HG02981 (cell line): ENCODE data around the gene HLCS.

ENCODE experiments used
- ATAC-seq: cut with Tn5 transposase; IDR thresholded peaks from one replicate; pipeline ENCODE4 v1.9.1; 2021; ENCODE audit warnings: mild to moderate bottlenecking, moderate library complexity; ENCODE audit not compliant: unreplicated experiment

HLCS gene

DNA sequence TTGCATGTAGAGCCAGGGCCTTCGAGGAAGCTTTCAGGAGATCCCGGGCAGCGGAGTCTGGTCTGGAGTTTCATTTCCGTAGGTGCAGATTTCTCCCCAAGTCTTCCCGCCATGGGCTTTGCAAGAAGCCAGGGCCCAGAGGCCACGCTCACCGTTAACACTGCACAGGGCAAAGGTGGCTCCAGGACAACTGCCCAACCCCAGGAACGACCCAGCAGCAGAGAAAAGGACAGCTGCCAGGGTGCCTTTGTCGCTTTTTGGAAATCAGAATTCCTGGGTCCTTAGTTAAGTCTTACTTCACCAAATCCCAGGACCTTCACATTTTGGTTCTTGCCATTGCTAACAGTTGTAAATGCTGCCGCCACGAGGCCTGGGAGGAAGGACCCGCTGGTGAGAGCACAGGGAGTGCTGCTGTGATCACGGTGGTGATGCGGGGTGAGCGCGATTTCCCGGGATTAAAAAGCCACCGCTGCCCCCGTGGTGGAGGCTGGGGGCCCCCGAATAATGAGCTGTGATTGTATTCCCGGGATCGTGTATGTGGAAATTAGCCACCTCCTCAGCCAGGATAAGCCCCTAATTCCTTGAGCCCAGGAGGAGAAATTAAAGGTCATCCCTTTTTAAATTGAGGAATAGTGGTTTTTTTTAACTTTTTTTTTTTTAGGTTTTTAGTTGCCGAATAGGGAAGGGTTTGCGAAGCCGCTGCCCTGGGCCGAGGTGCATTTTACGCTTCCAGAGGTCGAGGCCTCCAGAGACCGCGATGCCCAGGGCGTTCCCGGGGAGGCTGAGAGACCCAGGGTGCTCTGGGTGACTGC, 259.3 kb downstream of the HLCS start:
- no peak for ATAC-seq

DNA sequence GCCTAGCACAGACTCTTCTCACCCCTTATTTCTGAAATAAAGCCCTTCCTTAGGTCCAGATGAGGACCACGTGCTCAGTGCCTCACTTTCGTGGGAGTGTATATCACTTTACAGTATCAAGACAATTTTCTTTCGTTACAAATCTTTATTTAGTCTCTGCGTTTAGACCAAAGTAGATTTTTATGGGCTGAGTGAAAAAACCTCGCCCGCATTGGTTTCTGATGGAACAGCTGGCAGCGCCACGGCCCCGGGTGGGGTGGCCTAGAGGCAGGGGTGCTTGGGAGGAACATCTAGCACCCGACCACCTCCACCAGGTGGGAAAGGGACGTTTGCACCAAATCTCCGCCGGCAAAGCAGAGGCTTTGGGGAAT, 260.0 kb downstream of the HLCS start:
- ATAC-seq, result no peak

DNA sequence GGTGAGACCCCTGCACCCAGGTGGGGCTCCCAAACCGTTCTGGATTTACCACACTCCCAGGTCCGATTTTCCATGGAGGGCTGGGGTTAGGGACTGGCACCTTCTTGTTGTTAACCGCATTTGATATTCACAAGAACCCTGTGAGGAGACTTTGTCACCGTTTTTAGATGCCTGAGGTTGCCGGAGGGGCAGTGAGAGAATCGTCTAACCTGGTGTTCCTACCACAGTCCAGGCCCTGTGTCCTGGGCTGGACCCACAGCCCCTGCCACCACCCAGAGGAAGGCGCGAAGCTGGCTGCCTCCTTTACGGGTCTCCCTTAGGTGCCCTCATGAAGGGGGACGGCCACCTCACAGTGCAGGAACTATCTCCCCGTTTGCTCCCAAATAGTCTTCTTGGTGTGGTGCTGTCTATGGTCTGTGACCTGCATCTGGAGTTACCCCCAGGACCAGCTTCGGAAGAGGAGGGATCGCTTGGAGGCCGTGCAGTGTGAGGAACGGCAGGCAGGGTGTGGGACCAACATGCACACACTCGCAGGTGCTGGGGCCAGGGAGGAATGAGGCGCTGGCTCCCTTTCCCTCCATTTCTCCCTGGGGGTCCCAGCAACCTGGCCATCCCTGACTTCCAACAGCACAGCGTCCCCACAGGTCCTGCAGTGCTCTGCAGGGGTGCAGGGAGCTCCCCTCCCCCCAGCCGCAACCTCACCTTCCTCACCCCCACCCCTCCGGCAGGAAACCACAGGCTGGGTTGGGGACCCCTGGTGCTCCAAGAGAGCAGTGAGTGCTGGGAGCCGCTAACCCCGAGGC, 260.6 kb downstream of the HLCS start:
- no peak for ATAC-seq

GRCh38 chr21:36704958-36705678, 261.4 kb downstream of the HLCS start:
- ATAC-seq, result no peak

- no peak for ATAC-seq
Observed at GRCh38 chr21:36704281-36704957, 262.1 kb downstream of the HLCS start.

DNA sequence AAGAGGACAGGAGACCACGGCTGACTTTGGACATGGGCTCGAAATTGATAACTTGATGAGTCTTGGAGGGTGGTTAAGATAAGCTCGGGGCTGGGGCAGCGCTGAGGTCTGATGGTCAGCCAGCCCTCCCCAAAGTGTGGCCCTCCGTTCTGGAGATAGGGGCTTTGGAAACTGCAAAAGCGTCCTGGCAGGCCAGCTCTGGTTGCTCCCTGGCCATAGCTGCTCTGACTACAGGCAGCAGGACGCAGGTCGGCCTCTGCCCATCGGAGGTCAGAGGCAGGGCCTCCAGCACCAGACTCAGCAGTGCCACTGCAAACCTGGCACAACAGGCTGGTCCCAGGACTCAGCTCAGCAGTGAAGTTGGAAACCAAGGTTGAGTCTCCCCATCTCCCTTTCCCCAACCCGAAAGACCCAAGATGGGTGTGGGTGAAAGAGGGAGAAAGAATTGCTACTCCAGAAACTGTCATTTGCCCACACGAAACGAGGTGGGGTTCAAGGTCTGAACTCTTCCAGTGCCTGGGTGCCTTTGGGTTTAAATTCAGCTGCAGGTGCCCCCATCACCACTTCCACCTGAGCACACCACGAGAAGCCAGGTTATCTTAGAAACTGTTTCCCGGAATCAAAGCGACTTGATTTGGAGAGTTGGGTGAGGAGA, 262.7 kb downstream of the HLCS start:
- ATAC-seq, result no peak

- no peak for ATAC-seq
Observed at GRCh38 chr21:36703123-36703522, 263.3 kb downstream of the HLCS start.

DNA sequence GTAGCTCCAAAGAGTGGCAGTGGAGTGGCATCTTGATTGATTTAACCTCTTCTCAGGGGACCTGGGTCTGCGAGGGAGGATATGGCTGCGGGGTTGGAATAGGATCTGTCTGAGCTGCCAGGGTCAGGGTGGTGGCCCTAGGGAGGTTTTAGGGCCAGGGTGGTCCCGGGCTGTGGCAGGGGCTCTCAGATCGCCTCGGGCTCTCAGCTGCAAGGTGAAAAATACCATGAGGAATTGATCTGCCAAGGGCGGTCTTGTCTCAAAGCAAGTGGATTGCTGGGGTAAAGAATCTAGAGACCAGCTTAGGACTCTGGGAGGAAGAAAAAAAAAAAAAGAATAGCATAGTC, 263.9 kb downstream of the HLCS start:
- no peak for ATAC-seq

DNA sequence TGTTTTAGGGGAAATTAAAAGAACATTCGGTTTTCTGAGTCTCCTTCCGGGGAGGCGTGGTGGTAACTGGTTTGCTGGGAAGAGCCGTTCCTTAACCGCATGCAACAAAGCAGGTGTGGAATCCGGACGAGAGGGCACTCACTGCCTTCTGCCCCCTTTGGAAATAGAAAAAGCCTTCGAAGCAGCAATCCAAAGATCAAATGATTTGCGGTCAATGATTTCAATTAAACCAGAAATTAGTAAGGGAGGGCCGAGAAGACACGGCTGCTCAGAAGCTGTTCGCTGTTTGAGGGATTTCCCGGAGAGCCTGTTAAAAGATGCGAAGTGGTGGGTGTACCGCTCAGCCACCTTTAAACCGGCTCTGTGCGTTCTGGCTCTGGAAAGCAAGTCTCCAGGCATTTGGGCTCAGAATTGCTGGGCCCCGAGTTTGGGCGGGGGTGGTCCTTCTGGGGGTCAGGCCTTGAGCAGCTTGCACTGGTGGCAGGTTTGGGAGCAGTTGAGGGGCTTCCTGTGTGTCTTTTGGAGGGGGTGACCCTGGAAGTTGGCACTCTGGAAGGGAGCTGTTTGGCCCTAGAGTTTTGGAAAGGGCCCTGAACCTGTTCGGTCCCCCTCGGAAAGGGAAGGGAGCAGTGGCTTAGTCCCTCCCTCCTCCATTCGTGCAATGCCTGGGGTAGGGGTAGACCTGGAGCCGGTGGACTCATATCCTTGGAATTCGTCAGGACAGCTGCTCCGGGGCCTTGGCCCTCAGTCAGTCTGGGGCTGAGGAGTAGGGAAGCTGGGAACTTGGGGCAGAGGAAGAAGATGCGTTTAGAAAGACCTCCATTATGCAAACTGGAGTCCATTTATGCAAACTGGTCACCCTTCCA, 264.5 kb downstream of the HLCS start:
- ATAC-seq, result no peak

DNA sequence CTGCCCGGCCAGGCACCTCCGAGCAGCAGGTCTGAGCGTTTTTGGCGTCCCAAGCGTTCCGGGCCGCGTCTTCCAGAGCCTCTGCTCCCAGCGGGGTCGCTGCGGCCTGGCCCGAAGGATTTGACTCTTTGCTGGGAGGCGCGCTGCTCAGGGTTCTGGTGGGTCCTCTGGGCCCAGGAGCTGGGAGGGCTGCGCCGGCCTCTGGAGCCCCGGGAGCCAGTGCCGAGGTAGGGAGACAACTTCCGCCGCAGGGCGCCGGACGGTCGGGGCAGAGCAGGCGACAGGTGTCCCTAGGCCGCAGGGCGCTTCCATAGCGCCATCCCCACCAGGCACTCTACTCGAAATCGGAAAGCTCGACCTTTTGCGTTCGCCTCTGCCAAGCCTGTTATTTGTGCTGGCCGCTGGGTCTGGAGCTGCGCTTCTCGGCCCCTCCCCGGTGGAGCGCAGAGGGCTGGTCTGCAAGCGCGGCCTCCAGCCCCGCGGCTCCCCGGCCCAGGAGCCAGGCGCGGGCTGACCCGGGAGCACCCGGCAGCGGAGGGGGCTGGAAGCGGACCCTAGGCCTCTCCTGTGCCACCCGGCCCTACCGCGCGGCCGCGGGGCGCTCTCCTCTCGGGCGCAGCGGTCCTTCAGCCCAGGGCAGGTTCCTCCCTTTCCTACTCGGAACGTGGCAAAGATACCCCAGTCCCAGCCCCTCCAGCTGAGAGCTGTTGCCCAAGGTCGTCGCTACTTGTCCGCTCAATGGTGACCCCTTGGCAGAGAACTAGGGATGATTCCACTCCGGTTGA, 265.3 kb downstream of the HLCS start:
- no peak for ATAC-seq
